ENCODE results near the gene BBOF1.
"Not testable (repeated sequence)": the region's sequence is repeated elsewhere in the genome, so short reads cannot be mapped to it uniquely, and the experiment has no call there.

Gene BBOF1

DNA sequence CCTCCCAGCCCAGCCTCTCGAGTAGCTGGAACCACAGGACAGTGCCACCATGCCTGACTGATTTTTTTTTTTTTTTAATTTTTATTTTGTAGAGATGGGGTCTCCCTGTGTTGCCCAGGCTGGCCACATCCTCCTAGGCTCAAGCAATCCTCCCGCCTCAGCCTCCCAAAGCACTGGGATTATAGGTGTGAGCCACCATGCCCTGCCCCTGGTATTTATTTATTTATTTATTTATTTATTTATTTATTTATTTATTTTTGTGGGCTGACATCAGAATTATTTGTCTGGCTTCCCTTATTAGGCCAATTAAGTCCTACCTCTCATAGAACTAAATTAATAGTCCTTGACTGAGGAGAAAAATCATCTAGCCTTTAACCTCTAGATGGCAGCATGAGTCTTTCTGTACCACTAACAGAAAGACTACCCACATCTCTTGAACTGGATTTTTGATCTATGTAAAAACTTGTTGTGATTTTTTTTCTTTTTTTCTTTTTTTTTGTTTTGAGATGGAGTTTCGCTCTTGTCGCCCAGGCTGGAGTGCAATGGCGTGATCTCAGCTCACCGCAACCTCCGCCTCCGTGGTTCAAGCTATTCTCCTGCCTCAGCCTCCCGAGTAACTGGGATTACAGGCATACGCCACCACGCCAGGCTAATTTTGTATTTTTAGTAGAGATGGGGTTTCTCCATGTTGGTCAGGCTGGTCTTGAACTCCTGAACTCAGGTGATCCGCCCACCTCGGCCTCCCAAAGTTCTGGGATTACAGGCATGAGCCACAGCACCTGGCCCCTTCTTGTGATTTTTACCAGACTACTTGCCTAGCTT is 92.5 kb downstream of the BBOF1 start:
- not testable (repeated sequence) for H3K4me1 Mint-ChIP-seq (ENCODE audit: low read depth); H3K36me3 Mint-ChIP-seq; H3K4me3 Mint-ChIP-seq; H3K9me3 Mint-ChIP-seq (ENCODE audit: low read depth); H3K27ac Mint-ChIP-seq; H3K27me3 Mint-ChIP-seq

Measured in activated naive CD8-positive, alpha-beta T cell (primary cell).